Measurements from ENCODE around the gene DIS3L2. TPM values are rescaled to one million over a fixed set of nuclear protein-coding genes. Genes with fewer than 3 reads are reported as not detected.
"Not testable (repeated sequence)": the region's sequence is repeated elsewhere in the genome, so short reads cannot be mapped to it uniquely, and the experiment has no call there.

DIS3L2 gene
- total RNA-seq, 1 donor from 2014 or later = 77.2 TPM

- no peak for DNase-seq (ENCODE audit: low spot score)
Observed at GRCh38 chr2:232293191-232293590, 331.7 kb downstream of the DIS3L2 start.

- DNase-seq (ENCODE audit: low spot score) = no peak
Observed at GRCh38 chr2:232295971-232296370, 334.5 kb downstream of the DIS3L2 start.

- no peak for DNase-seq (ENCODE audit: low spot score)
Observed at GRCh38 chr2:232296776-232297525, 335.4 kb downstream of the DIS3L2 start.

- no peak for DNase-seq (ENCODE audit: low spot score)
Observed at GRCh38 chr2:232299084-232299483, 337.6 kb downstream of the DIS3L2 start.

GRCh38 chr2:232299927-232300674, 338.6 kb downstream of the DIS3L2 start:
- no peak for DNase-seq (ENCODE audit: low spot score)

GRCh38 chr2:232300894-232301387, 339.4 kb downstream of the DIS3L2 start:
- no peak for DNase-seq (ENCODE audit: low spot score)

- no peak for DNase-seq (ENCODE audit: low spot score)
Observed at GRCh38 chr2:232304236-232304635, 342.7 kb downstream of the DIS3L2 start.

- DNase-seq (ENCODE audit: low spot score) = no peak
Observed at GRCh38 chr2:232306741-232307305, 345.3 kb downstream of the DIS3L2 start.

- DNase-seq (ENCODE audit: low spot score) = no peak
Observed at GRCh38 chr2:232307854-232308253, 346.3 kb downstream of the DIS3L2 start.

GRCh38 chr2:232308986-232309385, 347.5 kb downstream of the DIS3L2 start:
- no peak for DNase-seq (ENCODE audit: low spot score)

- DNase-seq (ENCODE audit: low spot score) = no peak
Observed at GRCh38 chr2:232309592-232309991, 348.1 kb downstream of the DIS3L2 start.

GRCh38 chr2:232310121-232310520, 348.6 kb downstream of the DIS3L2 start:
- no peak for DNase-seq (ENCODE audit: low spot score)

- DNase-seq (ENCODE audit: low spot score) = no peak
Observed at GRCh38 chr2:232310696-232311095, 349.2 kb downstream of the DIS3L2 start.

GRCh38 chr2:232313645-232314044, 352.1 kb downstream of the DIS3L2 start:
- DNase-seq (ENCODE audit: low spot score) = not testable (repeated sequence)

- DNase-seq (ENCODE audit: low spot score) = peak; percentile 73
Observed at GRCh38 chr2:232315049-232315922, 353.8 kb downstream of the DIS3L2 start.

GRCh38 chr2:232315923-232316299, 354.4 kb downstream of the DIS3L2 start:
- no peak for DNase-seq (ENCODE audit: low spot score)

GRCh38 chr2:232316461-232317330, 355.2 kb downstream of the DIS3L2 start:
- DNase-seq (ENCODE audit: low spot score) = no peak

- DNase-seq (ENCODE audit: low spot score) = no peak
Observed at GRCh38 chr2:232318169-232318855, 356.8 kb downstream of the DIS3L2 start.

- DNase-seq (ENCODE audit: low spot score) = no peak
Observed at GRCh38 chr2:232319067-232319802, 357.7 kb downstream of the DIS3L2 start.
